H9 (cell line): ENCODE results near the gene DEFB112. TPM values are rescaled to one million over a fixed set of nuclear protein-coding genes. Genes with fewer than 3 reads are reported as not detected.
A peak's percentile ranks its signal among the peaks of the same experiment; 100 is the strongest.

Experiments
- DNase-seq: peaks from one replicate; pipeline ENCODE4 v3.0.0-alpha.2; 2017
- H2AFZ ChIP-seq: one replicate; pipeline ENCODE4 v1.6.1; 2013; ENCODE audit warnings: mild to moderate bottlenecking, low read length, control low read depth, moderate library complexity
- H2AK5ac ChIP-seq: 2 replicates; pipeline ENCODE4 v1.6.1; 2013; ENCODE audit warnings: low read length, control low read depth, mixed read lengths; ENCODE audit not compliant: insufficient read length
- H2BK120ac ChIP-seq: one replicate; pipeline ENCODE4 v1.6.1; 2013; ENCODE audit warnings: low read depth, mild to moderate bottlenecking, low read length, control low read depth, inconsistent platforms; ENCODE audit not compliant: poor library complexity, severe bottlenecking
- H2BK12ac ChIP-seq: 2 replicates; pipeline ENCODE4 v1.6.1; 2013; ENCODE audit warnings: low read length, control low read depth, mixed read lengths, low read depth; ENCODE audit not compliant: insufficient read length
- H2BK15ac ChIP-seq: 2 replicates; pipeline ENCODE4 v1.6.1; 2013; ENCODE audit warnings: low read depth, low read length, control low read depth
- H2BK20ac ChIP-seq: one replicate; pipeline ENCODE4 v1.6.1; 2013; ENCODE audit warnings: low read depth, mild to moderate bottlenecking, low read length, control low read depth, inconsistent platforms; ENCODE audit not compliant: poor library complexity, severe bottlenecking
- H2BK5ac ChIP-seq: 2 replicates; pipeline ENCODE4 v1.6.1; 2013; ENCODE audit warnings: low read length, control low read depth, mixed read lengths; ENCODE audit not compliant: insufficient read length
- H3K14ac ChIP-seq: 2 replicates; pipeline ENCODE4 v1.6.1; 2013; ENCODE audit warnings: low read length, control low read depth; ENCODE audit not compliant: insufficient read depth
- H3K18ac ChIP-seq: 2 replicates; pipeline ENCODE4 v1.6.1; 2013; ENCODE audit warnings: low read depth, mild to moderate bottlenecking, mixed read lengths, low read length, control low read depth; ENCODE audit not compliant: insufficient read length
- H3K23ac ChIP-seq: 2 replicates; pipeline ENCODE4 v1.6.1; 2013; ENCODE audit warnings: low read length, control low read depth, mixed read lengths, low read depth; ENCODE audit not compliant: insufficient read length
- H3K23me2 ChIP-seq: 2 replicates; pipeline ENCODE4 v1.6.1; 2013; ENCODE audit warnings: low read depth, mild to moderate bottlenecking, mixed read lengths, low read length, control low read depth; ENCODE audit not compliant: insufficient read length, poor library complexity, severe bottlenecking
- H3K27ac ChIP-seq: 2 replicates; pipeline ENCODE4 v1.5.1; 2013; ENCODE audit warnings: low read length, control low read depth, mixed read lengths, low read depth; ENCODE audit not compliant: insufficient read length
- H3K27me3 ChIP-seq: 2 replicates; pipeline ENCODE4 v1.6.1; 2013; ENCODE audit warnings: low read length, control low read depth, inconsistent platforms; ENCODE audit not compliant: insufficient read depth
- H3K4ac ChIP-seq: 2 replicates; pipeline ENCODE4 v1.6.1; 2013; ENCODE audit warnings: low read depth, mild to moderate bottlenecking, control low read depth, inconsistent platforms, low read length, moderate library complexity
- H3K4me1 ChIP-seq: 2 replicates; pipeline ENCODE4 v1.6.1; 2013; ENCODE audit warnings: low read length, control low read depth, inconsistent platforms; ENCODE audit not compliant: insufficient read depth
- H3K4me2 ChIP-seq: 2 replicates; pipeline ENCODE4 v1.6.1; 2013; ENCODE audit warnings: low read length, control low read depth, mixed read lengths; ENCODE audit not compliant: insufficient read length, insufficient read depth
- H3K56ac ChIP-seq: 2 replicates; pipeline ENCODE4 v1.6.1; 2013; ENCODE audit warnings: low read depth, mild to moderate bottlenecking, mixed read lengths, low read length, control low read depth; ENCODE audit not compliant: insufficient read length
- H3K79me1 ChIP-seq: 2 replicates; pipeline ENCODE4 v1.6.1; 2013; ENCODE audit warnings: low read depth, mild to moderate bottlenecking, moderate library complexity, low read length, control low read depth, inconsistent platforms; ENCODE audit not compliant: insufficient read depth, poor library complexity, severe bottlenecking
- H3K79me2 ChIP-seq: 2 replicates; pipeline ENCODE4 v1.6.1; 2013; ENCODE audit warnings: low read length, control low read depth, inconsistent platforms; ENCODE audit not compliant: insufficient read depth
- H3K9ac ChIP-seq: 2 replicates; pipeline ENCODE4 v1.6.1; 2013; ENCODE audit warnings: low read length, control low read depth, mixed read lengths; ENCODE audit not compliant: insufficient read length; ENCODE audit errors: extremely low read depth
- H3K9me3 ChIP-seq: one replicate; pipeline ENCODE4 v1.6.1; 2013; ENCODE audit warnings: low read depth, low read length, inconsistent platforms; ENCODE audit not compliant: control insufficient read depth
- H3T11ph ChIP-seq: one replicate; pipeline ENCODE4 v1.6.1; 2013; ENCODE audit warnings: mild to moderate bottlenecking, low read length, control low read depth, inconsistent platforms
- H4K20me1 ChIP-seq: one replicate; pipeline ENCODE4 v1.6.1; 2013; ENCODE audit not compliant: control insufficient read depth, insufficient read length, insufficient read depth
- H4K5ac ChIP-seq: 2 replicates; pipeline ENCODE4 v1.6.1; 2013; ENCODE audit warnings: low read depth, mild to moderate bottlenecking, mixed read lengths, low read length, control low read depth; ENCODE audit not compliant: insufficient read length
- H4K8ac ChIP-seq: replicated peaks from 2 replicates; pipeline ENCODE4 v1.6.1; 2013; ENCODE audit warnings: low read length, control low read depth, mixed read lengths, low read depth; ENCODE audit not compliant: insufficient read length
- H4K91ac ChIP-seq: 2 replicates; pipeline ENCODE4 v1.6.1; 2013; ENCODE audit warnings: low read depth, mild to moderate bottlenecking, moderate library complexity, mixed read lengths, low read length, control low read depth; ENCODE audit not compliant: insufficient read length
- H3K27ac Mint-ChIP-seq, 3 experiments: 2 replicates in 2 of 3; 3 replicates in 1 of 3; pipeline ENCODE4 v1.8.0; 2020 to 2021; ENCODE audit warnings: mixed read lengths in 3 of 3, mild to moderate bottlenecking in 1 of 3, moderate library complexity in 1 of 3
- H3K27me3 Mint-ChIP-seq: 2 replicates; pipeline ENCODE4 v1.8.0; 2021; ENCODE audit warnings: low read depth, mild to moderate bottlenecking, moderate library complexity, mixed read lengths
- H3K36me3 Mint-ChIP-seq, 3 experiments: 2 replicates in 2 of 3; 3 replicates in 1 of 3; pipeline ENCODE4 v1.8.0; 2020 to 2021; ENCODE audit warnings: low read depth in 3 of 3, mixed read lengths in 3 of 3; ENCODE audit not compliant: insufficient read depth in 1 of 3
- H3K4me1 Mint-ChIP-seq, 2 experiments: 2 replicates each; pipeline ENCODE4 v1.8.0; 2020; ENCODE audit warnings: mixed read lengths in 2 of 2
- H3K4me3 Mint-ChIP-seq, 2 experiments: 2 replicates in 1 of 2; 3 replicates in 1 of 2; pipeline ENCODE4 v1.8.0; 2020 to 2021; ENCODE audit warnings: mild to moderate bottlenecking in 2 of 2, mixed read lengths in 2 of 2, moderate library complexity in 1 of 2
- H3K9me3 Mint-ChIP-seq, 2 experiments: 2 replicates in 1 of 2; 3 replicates in 1 of 2; pipeline ENCODE4 v1.8.0; 2020; ENCODE audit warnings: mild to moderate bottlenecking in 2 of 2, mixed read lengths in 2 of 2, moderate library complexity in 1 of 2
- WGBS: extraction: QIAGEN DNeasy Blood & Tissue Kit; methylation state at CpG from one replicate; pipeline ENCODE4 v1.1.7; 2013; ENCODE audit warnings: missing lambda C conversion rate, low lambda C conversion rate, mixed read lengths; ENCODE audit not compliant: insufficient read length; ENCODE audit errors: extremely low coverage; 5-methylcytosine and 5-hydroxymethylcytosine counted together
- total RNA-seq: library from RNA; stranded (reverse); gene quantifications from 2 replicates; pipeline ENCODE4 v1.2.1, GENCODE V29; 2021
- TF ChIP-seq, protein P1 (sequence below): fragments of 200-600 bp; sonication (generic); conservative IDR thresholded peaks from 3 replicates; pipeline ENCODE4 v1.8.0; 2021; ENCODE audit warnings: antibody characterized with exemption, mild to moderate bottlenecking

The DEFB112 gene
- total RNA-seq, 1 experiment from 2014 or later, result not detected

DNA sequence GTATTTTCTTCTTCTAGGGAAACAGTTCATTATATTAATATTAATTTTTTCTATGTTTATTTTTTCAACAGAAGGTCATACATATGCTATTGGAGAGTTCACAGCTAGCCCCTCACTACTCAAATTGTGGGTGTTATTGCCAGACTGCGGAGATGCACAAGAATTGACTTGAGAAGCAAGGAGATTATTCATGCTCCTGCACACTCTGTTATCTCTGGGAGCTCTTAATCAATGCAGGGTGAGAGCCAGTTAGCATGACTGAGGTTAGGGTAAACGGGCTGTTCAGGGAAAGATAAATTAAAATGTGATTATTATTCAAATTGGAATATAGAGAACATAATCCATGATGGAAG is 48.9 kb upstream of the DEFB112 start:
- TF ChIP-seq, protein P1, sequence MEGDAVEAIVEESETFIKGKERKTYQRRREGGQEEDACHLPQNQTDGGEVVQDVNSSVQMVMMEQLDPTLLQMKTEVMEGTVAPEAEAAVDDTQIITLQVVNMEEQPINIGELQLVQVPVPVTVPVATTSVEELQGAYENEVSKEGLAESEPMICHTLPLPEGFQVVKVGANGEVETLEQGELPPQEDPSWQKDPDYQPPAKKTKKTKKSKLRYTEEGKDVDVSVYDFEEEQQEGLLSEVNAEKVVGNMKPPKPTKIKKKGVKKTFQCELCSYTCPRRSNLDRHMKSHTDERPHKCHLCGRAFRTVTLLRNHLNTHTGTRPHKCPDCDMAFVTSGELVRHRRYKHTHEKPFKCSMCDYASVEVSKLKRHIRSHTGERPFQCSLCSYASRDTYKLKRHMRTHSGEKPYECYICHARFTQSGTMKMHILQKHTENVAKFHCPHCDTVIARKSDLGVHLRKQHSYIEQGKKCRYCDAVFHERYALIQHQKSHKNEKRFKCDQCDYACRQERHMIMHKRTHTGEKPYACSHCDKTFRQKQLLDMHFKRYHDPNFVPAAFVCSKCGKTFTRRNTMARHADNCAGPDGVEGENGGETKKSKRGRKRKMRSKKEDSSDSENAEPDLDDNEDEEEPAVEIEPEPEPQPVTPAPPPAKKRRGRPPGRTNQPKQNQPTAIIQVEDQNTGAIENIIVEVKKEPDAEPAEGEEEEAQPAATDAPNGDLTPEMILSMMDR, result no peak
- no peak overlapping the region for H3K23ac ChIP-seq
- H3K23me2 ChIP-seq, result no peaks in the 10 kb centered on the region
- no peak overlapping the region for H2BK5ac ChIP-seq
- H2BK20ac ChIP-seq, result no peak overlapping the region
- Mint-ChIP-seq H3K36me3 (no peaks in the 10 kb centered on the region; a peak in 1 of 7 replicates), H3K4me1 (no peaks in the 10 kb centered on the region), H3K27me3 (peaks cover 1% of the 10 kb centered on the region; the same call in 1 of the 2 replicates), H3K27ac (no peak overlapping the region), H3K4me3 (no peak overlapping the region), H3K9me3 (no peaks in the 10 kb centered on the region)
- H3K4me1 ChIP-seq, result no peaks in the 10 kb centered on the region
- no peak overlapping the region for H4K5ac ChIP-seq
- H3K56ac ChIP-seq, result no peak overlapping the region
- H4K8ac ChIP-seq, result peak overlapping the region; percentile 63
- H3K14ac ChIP-seq, result no peak overlapping the region
- no peak overlapping the region for H3K27ac ChIP-seq
- H3K18ac ChIP-seq, result no peak overlapping the region
- H3K27me3 ChIP-seq, result no peaks in the 10 kb centered on the region
- no peak for DNase-seq
- H3K79me1 ChIP-seq, result no peaks in the 10 kb centered on the region
- H3K9ac ChIP-seq, result no peak overlapping the region
- H4K20me1 ChIP-seq, result no peaks in the 10 kb centered on the region
- no CpG with 5 or more reads among the region's 2 CpGs for WGBS
- H2BK120ac ChIP-seq, result no peak overlapping the region
- no peak overlapping the region for H3K4ac ChIP-seq
- H4K91ac ChIP-seq, result no peak overlapping the region
- no peaks in the 10 kb centered on the region for H3K9me3 ChIP-seq
- H3K4me2 ChIP-seq, result no peak overlapping the region
- H3K79me2 ChIP-seq, result no peaks in the 10 kb centered on the region
- H2BK12ac ChIP-seq, result no peak overlapping the region
- no peak overlapping the region for H2BK15ac ChIP-seq
- H3T11ph ChIP-seq, result no peak overlapping the region
- H2AFZ ChIP-seq, result no peak overlapping the region
- H2AK5ac ChIP-seq, result no peak overlapping the region
